Testis (tissue), 3 donors: ENCODE results near the gene FITM2. TPM values are rescaled to one million over a fixed set of nuclear protein-coding genes. Genes with fewer than 3 reads are reported as not detected.

Experiments used
- DNase-seq: peaks from one replicate; pipeline ENCODE4 v3.0.0-alpha.2; 2019
- H3K27ac ChIP-seq, 2 donors: fragments of 200-600 bp; sonication (generic); one replicate each; pipeline ENCODE4 v1.5.1; 2019
- H3K27me3 ChIP-seq: fragments of 200-600 bp; sonication (generic); one replicate; pipeline ENCODE4 v1.5.1; 2019
- H3K36me3 ChIP-seq: fragments of 200-600 bp; sonication (generic); one replicate; pipeline ENCODE4 v1.5.1; 2017; ENCODE audit warnings: low read depth; ENCODE audit errors: missing control alignments
- H3K4me1 ChIP-seq: fragments of 200-600 bp; sonication (generic); one replicate; pipeline ENCODE4 v1.5.1; 2019
- H3K4me3 ChIP-seq, 2 donors: fragments of 200-600 bp; sonication (generic); one replicate each; pipeline ENCODE4 v1.5.1; 2017 to 2019
- H3K9me3 ChIP-seq: fragments of 200-600 bp; sonication (generic); one replicate; pipeline ENCODE4 v1.5.1; 2017
- CTCF ChIP-seq, 3 experiments: fragments of 450-650 bp in 2 of 3; fragments of 200-600 bp in 1 of 3; sonication (generic) in 1 of 3; IDR thresholded peaks; one replicate each; pipeline ENCODE4 v1.5.1; 2016 to 2019; ENCODE audit warnings: antibody characterized with exemption in 3 of 3, mild to moderate bottlenecking in 2 of 3, moderate library complexity in 1 of 3
- POLR2A ChIP-seq: fragments of 450-650 bp; IDR thresholded peaks from one replicate; pipeline ENCODE4 v1.6.1; 2017; ENCODE audit warnings: antibody characterized with exemption, mild to moderate bottlenecking, moderate library complexity
- WGBS, 2 donors: methylation state at CpG; one replicate each; pipeline ENCODE4 v1.1.5; 2018; 5-methylcytosine and 5-hydroxymethylcytosine counted together
- intact Hi-C: fragments of 100-400 bp; cut with DNase I; formaldehyde crosslinking; loops from one replicate; pipeline ENCODE4 v1.15.1; 2023; ENCODE audit warnings: low total_unique reads
- polyA plus RNA-seq: library from polyadenylated mRNA; stranded (reverse); fragments of 350-450 nt; fragmentation: Illumina TruSeq; extraction: RNeasy Lipid Tissue Mini Kit (QIAGEN cat#74804); gene quantifications from one replicate; pipeline ENCODE4 v1.2.3, GENCODE V29; 2014; ENCODE audit warnings: low read depth, low replicate concordance; ENCODE audit not compliant: insufficient read depth
- total RNA-seq, 2 donors: library from RNA; depleted of rRNA; stranded (reverse); fragments of >200 nt; gene quantifications; one replicate each; pipeline ENCODE4 v1.2.3, GENCODE V29; 2016

The FITM2 gene
- total and polyA plus RNA-seq, 3 donors from 2014 or later: 11.0 to 22.9 (median 21.5) TPM

DNA sequence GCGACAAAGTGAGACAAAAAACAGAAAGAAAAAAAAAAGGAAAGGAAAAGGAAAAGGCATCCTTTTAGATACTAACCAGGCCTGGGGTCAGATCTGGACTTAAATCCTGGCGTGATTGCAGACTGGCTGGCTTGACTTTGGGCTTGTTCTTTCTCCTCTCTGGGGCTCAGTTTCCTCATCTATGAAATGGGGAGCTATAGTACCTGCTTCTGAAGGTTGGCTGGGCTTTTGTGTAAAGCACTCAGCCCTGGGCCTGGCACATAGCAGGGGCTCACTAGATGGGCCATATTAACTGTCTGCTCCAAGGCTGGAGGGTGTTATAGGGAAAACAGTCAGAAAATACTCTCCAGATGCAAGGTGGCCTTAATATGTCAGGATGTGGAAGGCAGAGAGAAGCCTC, 24.7 kb upstream of the FITM2 start:
- Histone ChIP-seq H3K4me3 (no peak overlapping the region), H3K27ac (no peak overlapping the region), H3K27me3 (no peaks in the 10 kb centered on the region), H3K4me1 (no peaks in the 10 kb centered on the region), H3K36me3 (no peaks in the 10 kb centered on the region), H3K9me3 (no peaks in the 10 kb centered on the region)
- 90 to 97% methylated on average over 2 of the region's 2 CpGs for WGBS, 2 donors
- no peak for TF ChIP-seq CTCF (IDR thresholded peaks at IDR 0.05)
- TF ChIP-seq POLR2A: no peak
- DNase-seq: no peak
- intact Hi-C loops: no loop called here

GRCh38 chr20:44334709-44335108, 23.7 kb upstream of the FITM2 start:
- no peaks in the 10 kb centered on the region for H3K4me1 ChIP-seq
- intact Hi-C loops: no loop called here
- no peak overlapping the region for H3K4me3 ChIP-seq
- H3K36me3 ChIP-seq: no peaks in the 10 kb centered on the region
- DNase-seq: no peak
- H3K9me3 ChIP-seq: no peaks in the 10 kb centered on the region
- no peak overlapping the region for H3K27ac ChIP-seq
- TF ChIP-seq CTCF (IDR thresholded peaks at IDR 0.05) (no peak), POLR2A (no peak)
- 85 to 93% methylated on average over 4 of the region's 4 CpGs for WGBS, 2 donors
- H3K27me3 ChIP-seq: no peaks in the 10 kb centered on the region

- Histone ChIP-seq H3K4me1 (no peaks in the 10 kb centered on the region), H3K9me3 (no peaks in the 10 kb centered on the region), H3K27me3 (no peaks in the 10 kb centered on the region), H3K4me3 (no peak overlapping the region), H3K27ac (no peak overlapping the region), H3K36me3 (no peaks in the 10 kb centered on the region)
- TF ChIP-seq POLR2A (no peak), CTCF (IDR thresholded peaks at IDR 0.05) (no peak)
- DNase-seq: no peak
- 51 to 55% methylated on average over 8 of the region's 8 CpGs for WGBS, 2 donors
- intact Hi-C loops: no loop called here
Measured at GRCh38 chr20:44334306-44334705, 23.3 kb upstream of the FITM2 start.

- Histone ChIP-seq H3K9me3 (no peaks in the 10 kb centered on the region), H3K27me3 (no peaks in the 10 kb centered on the region)
- DNase-seq: no peak
Measured at GRCh38 chr20:44331201-44331600, 20.2 kb upstream of the FITM2 start.

More at GRCh38 chr20:44331201-44331600, 20.2 kb upstream of the FITM2 start:
- Histone ChIP-seq H3K36me3 (no peaks in the 10 kb centered on the region), H3K4me1 (peaks cover 4% of the 10 kb centered on the region), H3K27ac (no peak overlapping the region), H3K4me3 (no peak overlapping the region)
- TF ChIP-seq POLR2A (no peak), CTCF (IDR thresholded peaks at IDR 0.05) (no peak)
- 89 to 92% methylated on average over 2 of the region's 2 CpGs for WGBS, 2 donors
- intact Hi-C loops: no loop called here
